ENCODE data around the gene LRRC8D. TPM values are rescaled to one million over a fixed set of nuclear protein-coding genes. Genes with fewer than 3 reads are reported as not detected.

Gene LRRC8D
- total RNA-seq, 1 experiment from 2014 or later = 43.3 TPM

DNA sequence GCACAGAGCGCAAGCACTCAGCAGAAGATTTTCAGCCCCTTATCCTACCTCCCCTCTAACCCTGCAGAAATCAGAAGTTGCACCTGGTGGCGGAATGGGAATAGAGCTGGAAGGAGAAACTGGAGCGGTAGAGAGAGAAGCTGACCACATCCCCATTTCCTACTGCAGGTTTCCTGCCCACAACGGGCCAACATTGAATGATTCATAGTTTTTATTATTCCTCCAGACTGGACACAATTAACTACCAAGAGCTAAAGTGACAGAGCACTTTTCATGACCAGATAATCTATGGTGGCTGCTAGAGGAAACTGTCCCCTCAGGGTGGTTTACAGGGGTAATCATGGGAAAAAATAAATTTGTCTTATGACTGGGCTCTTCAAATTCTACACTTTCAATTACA lies 21.3 kb upstream of the LRRC8D start:
- intact Hi-C loops (cut with micrococcal nuclease; ENCODE audit: unreplicated experiment) (no loop called here), in situ Hi-C loops (cut with HindIII; ENCODE audit: low pct_unique_long_range_greater_than_20kb, low sequenced_read_pairs) (no loop called here)
- CTCF ChIA-PET = no interaction called here
- H3K9me3 ChIP-seq (ENCODE audit: control insufficient read depth, insufficient read depth, low read depth, low read length) = no peaks in the 10 kb centered on the region
- ATAC-seq (no peak), DNase-seq (ENCODE audit: low read depth, low spot score) (no peak)
- H3K4me1 ChIP-seq (ENCODE audit: control insufficient read depth, insufficient read depth, low read length) = no peaks in the 10 kb centered on the region
- no TSS peak for BruUV-seq (replicated peaks)
- no peak for TF ChIP-seq SIN3A (IDR thresholded peaks at IDR 0.05; ENCODE audit: borderline replicate concordance, insufficient read depth, low read depth, low read length)
- TF ChIP-seq, protein P1, sequence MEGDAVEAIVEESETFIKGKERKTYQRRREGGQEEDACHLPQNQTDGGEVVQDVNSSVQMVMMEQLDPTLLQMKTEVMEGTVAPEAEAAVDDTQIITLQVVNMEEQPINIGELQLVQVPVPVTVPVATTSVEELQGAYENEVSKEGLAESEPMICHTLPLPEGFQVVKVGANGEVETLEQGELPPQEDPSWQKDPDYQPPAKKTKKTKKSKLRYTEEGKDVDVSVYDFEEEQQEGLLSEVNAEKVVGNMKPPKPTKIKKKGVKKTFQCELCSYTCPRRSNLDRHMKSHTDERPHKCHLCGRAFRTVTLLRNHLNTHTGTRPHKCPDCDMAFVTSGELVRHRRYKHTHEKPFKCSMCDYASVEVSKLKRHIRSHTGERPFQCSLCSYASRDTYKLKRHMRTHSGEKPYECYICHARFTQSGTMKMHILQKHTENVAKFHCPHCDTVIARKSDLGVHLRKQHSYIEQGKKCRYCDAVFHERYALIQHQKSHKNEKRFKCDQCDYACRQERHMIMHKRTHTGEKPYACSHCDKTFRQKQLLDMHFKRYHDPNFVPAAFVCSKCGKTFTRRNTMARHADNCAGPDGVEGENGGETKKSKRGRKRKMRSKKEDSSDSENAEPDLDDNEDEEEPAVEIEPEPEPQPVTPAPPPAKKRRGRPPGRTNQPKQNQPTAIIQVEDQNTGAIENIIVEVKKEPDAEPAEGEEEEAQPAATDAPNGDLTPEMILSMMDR (IDR thresholded peaks at IDR 0.05) = no peak
- TF ChIP-seq, protein P2, sequence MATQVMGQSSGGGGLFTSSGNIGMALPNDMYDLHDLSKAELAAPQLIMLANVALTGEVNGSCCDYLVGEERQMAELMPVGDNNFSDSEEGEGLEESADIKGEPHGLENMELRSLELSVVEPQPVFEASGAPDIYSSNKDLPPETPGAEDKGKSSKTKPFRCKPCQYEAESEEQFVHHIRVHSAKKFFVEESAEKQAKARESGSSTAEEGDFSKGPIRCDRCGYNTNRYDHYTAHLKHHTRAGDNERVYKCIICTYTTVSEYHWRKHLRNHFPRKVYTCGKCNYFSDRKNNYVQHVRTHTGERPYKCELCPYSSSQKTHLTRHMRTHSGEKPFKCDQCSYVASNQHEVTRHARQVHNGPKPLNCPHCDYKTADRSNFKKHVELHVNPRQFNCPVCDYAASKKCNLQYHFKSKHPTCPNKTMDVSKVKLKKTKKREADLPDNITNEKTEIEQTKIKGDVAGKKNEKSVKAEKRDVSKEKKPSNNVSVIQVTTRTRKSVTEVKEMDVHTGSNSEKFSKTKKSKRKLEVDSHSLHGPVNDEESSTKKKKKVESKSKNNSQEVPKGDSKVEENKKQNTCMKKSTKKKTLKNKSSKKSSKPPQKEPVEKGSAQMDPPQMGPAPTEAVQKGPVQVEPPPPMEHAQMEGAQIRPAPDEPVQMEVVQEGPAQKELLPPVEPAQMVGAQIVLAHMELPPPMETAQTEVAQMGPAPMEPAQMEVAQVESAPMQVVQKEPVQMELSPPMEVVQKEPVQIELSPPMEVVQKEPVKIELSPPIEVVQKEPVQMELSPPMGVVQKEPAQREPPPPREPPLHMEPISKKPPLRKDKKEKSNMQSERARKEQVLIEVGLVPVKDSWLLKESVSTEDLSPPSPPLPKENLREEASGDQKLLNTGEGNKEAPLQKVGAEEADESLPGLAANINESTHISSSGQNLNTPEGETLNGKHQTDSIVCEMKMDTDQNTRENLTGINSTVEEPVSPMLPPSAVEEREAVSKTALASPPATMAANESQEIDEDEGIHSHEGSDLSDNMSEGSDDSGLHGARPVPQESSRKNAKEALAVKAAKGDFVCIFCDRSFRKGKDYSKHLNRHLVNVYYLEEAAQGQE (IDR thresholded peaks at IDR 0.05; ENCODE audit: insufficient read depth in 1 of 2, low read depth in 2 of 2, low read length in 1 of 2) = no peak
- TF ChIP-seq TCF7L2 (IDR thresholded peaks at IDR 0.05; ENCODE audit: low read depth, low read length) = no peak
- no peak for TF ChIP-seq POLR2AphosphoS5 (IDR thresholded peaks at IDR 0.05; ENCODE audit: low read depth, low read length)
- H3K27ac ChIP-seq (ENCODE audit: low read length) = no peak overlapping the region
- no peaks in the 10 kb centered on the region for H3K27me3 ChIP-seq (ENCODE audit: control insufficient read depth, insufficient read depth, low read length)
- no peak overlapping the region for H3K4me3 ChIP-seq (ENCODE audit: low read depth in 2 of 2, low read length in 2 of 2)
- POLR2A ChIA-PET = no interaction called here
- H3K36me3 ChIP-seq (ENCODE audit: control insufficient read depth, insufficient read depth, low read length) = no peaks in the 10 kb centered on the region

DNA sequence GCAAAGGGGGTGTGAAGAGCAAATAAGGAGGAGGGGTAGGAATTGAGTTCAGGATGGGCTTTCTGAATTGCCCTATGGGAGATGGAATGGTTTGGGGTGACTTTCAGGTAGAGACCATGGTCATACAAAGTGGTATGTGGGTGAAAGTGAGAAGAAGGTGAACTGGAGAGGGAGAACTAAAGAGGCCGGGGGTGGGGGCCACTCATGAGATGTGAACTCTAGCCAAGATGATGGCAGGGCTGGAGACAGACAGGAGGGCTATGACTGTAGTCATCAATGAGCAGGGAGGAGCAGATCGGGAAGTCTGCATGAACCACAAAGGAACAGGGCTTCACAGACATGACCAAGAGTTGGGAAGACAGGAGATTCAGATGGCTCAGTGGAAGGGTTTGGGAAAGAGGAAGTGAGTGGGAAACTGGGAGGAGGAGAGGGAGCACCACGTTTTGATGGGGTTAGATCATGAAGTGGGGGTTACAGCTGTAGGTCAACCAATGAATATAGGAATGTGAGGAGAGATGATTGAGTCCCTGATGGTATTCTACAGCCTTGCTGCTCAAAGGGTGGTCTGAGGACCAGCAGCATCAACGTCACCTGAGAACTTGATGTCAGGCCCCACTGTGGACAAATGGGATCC lies 20.7 kb upstream of the LRRC8D start:
- TF ChIP-seq, protein P2 (IDR thresholded peaks at IDR 0.05; ENCODE audit: insufficient read depth in 1 of 2, low read depth in 2 of 2, low read length in 1 of 2) = no peak
- TF ChIP-seq POLR2AphosphoS5 (IDR thresholded peaks at IDR 0.05; ENCODE audit: low read depth, low read length) = no peak
- no peak for TF ChIP-seq SIN3A (IDR thresholded peaks at IDR 0.05; ENCODE audit: borderline replicate concordance, insufficient read depth, low read depth, low read length)
- TF ChIP-seq, protein P1 (IDR thresholded peaks at IDR 0.05) = no peak
- TF ChIP-seq TCF7L2 (IDR thresholded peaks at IDR 0.05; ENCODE audit: low read depth, low read length) = no peak
- DNase-seq (ENCODE audit: low read depth, low spot score) (no peak), ATAC-seq (no peak)
- in situ Hi-C loops (cut with HindIII; ENCODE audit: low pct_unique_long_range_greater_than_20kb, low sequenced_read_pairs) (no loop called here), intact Hi-C loops (cut with micrococcal nuclease; ENCODE audit: unreplicated experiment) (no loop called here)
- no TSS peak for BruUV-seq (replicated peaks)
- H3K36me3 ChIP-seq (ENCODE audit: control insufficient read depth, insufficient read depth, low read length) = no peaks in the 10 kb centered on the region
- ChIA-PET CTCF (no interaction called here), POLR2A (no interaction called here)
- no peak overlapping the region for H3K27ac ChIP-seq (ENCODE audit: low read length)
- no peaks in the 10 kb centered on the region for H3K9me3 ChIP-seq (ENCODE audit: control insufficient read depth, insufficient read depth, low read depth, low read length)
- H3K27me3 ChIP-seq (ENCODE audit: control insufficient read depth, insufficient read depth, low read length) = no peaks in the 10 kb centered on the region
- no peaks in the 10 kb centered on the region for H3K4me1 ChIP-seq (ENCODE audit: control insufficient read depth, insufficient read depth, low read length)
- H3K4me3 ChIP-seq (ENCODE audit: low read depth in 2 of 2, low read length in 2 of 2) = no peak overlapping the region

All from Panc1 (cell line).